HG03039 (cell line): Measurements from ENCODE around the gene VPS37B.

Experiments used
- ATAC-seq: cut with Tn5 transposase; IDR thresholded peaks from one replicate; pipeline ENCODE4 v1.9.1; 2021; ENCODE audit warnings: mild to moderate bottlenecking, moderate library complexity; ENCODE audit not compliant: unreplicated experiment

VPS37B gene

DNA sequence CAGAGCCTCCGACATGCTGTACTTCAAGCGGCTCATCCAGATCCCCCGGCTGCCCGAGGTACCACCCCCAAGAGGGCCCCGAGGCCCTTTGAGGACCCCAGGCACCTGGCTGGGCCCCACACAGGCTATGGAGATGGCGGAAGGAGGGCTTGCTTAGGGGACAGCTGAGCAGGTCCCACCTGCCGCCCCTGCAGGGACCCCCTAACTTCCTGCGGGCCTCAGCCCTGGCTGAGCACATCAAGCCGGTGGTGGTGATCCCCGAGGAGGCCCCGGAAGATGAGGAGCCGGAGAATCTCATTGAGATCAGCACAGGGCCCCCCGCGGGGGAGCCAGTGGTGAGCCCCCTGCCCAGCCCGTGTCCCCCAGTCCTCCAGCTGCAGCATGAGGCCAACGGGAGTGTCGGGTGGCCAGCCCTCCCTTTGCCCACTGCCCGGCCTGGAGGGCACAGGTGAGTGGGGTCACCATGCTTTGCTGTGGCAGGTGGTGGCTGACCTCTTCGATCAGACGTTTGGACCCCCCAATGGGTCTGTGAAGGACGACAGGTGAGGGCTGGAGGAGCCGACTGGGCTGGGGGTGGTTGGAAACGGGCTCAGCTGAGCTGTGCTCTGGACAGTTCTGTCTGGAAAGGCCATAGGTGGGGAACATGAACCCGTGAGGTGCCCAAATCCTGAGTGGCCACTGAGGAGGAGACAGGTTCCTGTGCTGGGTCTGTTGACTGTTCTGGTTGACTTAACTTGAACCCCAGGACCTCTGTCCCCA is 40.7 kb downstream of the VPS37B start:
- no peak for ATAC-seq

DNA sequence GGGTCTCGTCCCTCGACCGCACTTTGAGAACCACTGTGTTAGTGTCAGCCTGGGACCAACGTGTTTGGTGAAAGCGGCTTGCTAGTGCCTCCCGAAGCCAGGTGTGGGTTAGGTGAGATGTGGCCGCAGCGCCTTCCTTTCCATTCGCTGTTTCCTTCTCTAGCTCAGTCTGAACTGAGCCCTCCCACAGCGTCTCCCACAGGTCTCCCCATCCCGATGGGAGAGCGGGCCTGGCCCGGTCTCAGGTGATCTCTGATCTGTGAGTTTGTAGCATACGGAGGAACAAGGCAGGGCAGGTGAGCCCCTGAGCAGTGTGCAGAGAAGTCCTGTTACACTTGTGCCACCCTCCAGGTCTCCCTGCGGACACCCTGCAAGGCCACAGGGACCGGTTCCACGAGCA is 41.4 kb downstream of the VPS37B start:
- no peak for ATAC-seq

DNA sequence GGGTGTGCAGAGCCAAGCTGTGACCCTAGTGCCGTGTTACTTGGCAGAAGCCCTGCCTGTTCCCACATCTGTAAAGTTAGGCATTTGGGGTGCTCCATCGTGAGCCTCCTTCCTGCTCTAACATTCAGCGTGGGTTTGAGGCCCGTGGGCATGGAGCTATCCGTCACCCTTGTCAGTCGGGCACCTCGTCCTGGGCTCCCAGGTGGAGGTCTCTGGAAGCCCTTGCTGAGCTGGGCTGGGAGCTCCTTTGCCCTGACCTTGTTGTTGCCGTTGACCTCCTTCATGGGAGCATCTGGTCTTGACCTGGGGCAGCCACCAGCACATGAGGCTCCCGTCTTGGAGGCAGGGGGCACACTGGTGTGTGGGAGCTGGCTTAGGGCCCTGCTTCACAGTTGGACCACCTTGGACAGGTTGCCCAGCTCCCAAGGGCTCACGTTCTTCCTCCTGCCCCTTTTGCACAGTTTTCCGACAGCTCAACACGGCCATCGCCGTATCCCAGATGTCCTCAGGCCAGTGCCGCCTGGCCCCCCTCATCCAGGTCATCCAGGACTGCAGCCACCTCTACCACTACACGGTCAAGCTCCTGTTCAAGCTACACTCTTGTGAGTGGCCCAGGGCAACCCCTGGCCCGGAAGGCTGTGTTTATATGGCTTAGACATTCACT is 42.2 kb downstream of the VPS37B start:
- ATAC-seq: no peak

DNA sequence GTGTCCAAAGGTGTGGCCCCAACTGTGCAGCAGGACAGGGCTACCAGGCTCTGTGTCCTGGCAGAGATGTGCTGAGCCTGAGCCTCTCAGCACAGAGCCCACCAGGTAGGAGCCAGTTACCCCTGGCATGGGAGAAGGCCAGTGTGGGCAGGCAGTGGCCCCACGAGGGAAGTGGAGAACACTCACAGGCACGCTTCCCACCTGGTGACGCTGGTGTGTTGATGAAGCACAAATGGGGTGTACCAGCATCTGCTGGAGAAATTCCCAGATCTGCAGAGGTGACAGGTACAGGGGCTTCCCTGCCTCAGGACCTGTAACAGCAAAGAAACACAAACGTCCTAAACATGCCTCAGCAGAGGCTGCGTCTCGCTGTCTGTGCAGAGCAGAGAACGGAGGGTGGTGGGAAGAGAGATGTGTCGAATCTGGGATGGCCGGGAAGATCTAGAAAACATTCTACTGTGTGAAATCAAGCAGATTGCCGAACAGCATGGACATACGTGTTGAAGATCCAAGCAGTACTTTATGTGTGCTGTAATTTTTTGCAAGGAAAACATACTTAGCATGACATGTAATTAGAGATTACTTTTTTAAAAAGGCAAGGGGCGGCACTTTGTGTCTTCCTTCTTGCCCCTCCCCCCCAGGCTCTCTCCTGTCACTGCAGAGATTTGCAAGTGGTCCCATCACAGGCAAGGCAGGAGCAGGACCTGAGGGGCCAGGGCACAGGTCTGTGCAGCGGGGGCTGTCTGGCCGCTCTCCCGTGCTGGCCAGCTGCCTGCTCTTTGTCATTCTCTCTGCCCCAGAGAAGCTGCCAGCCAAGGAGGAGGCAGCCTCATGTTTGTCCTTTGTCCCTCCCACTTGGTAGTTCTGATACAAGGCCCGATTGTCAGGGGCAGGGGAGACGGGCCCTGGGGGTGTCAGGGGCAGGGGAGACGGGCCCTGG is 43.3 kb downstream of the VPS37B start:
- ATAC-seq: no peak

DNA sequence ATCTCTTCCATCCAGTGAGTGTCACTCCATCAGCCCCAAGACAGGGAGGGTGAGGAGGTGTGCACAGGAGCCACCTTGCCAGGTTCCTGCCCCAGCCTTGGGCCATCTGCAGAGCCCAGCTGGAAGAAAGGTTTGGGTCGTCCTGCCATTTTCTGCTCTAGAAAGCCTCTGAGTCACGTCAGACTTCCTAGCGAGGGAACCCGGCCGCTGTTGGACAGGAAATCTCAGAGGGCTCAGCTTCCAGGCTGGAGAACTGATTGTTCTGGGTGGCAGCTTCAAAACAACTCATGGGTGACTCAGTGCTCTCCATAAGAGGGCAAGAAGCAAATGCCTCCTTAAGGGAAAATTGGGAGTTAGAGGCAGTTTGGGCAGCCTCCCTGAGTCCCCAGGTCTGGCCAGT is 44.1 kb downstream of the VPS37B start:
- ATAC-seq: no peak

DNA sequence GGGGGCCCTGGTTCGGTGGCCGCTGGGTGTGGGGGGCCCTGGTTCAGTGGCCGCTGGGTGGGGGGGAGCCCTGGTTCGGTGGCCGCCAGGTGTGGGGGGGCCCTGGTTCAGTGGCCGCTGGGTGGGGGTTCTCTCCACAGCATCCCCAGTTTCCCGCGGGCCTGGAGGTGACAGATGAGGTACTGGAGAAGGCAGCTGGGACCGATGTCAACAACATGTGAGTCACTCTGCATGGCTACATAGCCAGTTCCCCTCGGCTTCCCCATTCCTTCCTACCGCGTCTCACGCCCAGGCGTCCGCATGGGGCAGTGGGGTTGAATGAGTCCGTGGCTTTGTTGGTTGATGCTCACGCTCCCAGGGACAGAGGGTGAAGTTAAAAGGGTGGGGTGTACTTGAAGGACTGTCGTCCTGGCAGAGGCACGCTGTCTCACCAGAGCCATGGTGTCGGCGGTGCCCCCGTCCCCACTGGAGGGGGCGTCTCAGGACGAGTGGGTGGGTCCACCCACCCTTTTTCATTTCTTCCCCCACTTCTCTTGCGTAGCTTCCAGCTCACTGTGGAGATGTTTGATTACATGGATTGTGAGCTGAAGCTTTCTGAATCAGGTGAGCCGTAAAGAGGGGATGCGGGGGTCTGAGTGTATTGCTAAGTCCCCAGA is 45.1 kb downstream of the VPS37B start:
- ATAC-seq: no peak

DNA sequence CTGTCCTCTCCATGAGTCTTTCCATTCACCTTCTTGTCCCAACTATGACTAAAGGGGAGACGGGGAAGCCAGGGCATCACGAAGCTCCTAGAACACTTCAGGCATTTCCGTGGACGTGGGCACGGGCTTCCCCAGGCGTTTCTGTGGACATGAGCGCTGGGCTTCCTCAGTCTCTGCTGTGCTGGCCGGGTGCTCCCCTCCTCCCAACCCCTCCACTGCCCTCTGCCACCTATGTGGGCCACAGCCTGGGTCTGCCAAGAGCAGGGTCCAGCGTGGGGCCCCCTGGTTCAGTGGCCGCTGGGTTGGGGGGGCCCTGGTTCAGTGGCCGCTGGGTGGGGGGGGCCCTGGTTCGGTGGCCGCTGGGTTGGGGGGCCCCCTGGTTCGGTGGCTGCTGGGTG is 45.9 kb downstream of the VPS37B start:
- no peak for ATAC-seq

DNA sequence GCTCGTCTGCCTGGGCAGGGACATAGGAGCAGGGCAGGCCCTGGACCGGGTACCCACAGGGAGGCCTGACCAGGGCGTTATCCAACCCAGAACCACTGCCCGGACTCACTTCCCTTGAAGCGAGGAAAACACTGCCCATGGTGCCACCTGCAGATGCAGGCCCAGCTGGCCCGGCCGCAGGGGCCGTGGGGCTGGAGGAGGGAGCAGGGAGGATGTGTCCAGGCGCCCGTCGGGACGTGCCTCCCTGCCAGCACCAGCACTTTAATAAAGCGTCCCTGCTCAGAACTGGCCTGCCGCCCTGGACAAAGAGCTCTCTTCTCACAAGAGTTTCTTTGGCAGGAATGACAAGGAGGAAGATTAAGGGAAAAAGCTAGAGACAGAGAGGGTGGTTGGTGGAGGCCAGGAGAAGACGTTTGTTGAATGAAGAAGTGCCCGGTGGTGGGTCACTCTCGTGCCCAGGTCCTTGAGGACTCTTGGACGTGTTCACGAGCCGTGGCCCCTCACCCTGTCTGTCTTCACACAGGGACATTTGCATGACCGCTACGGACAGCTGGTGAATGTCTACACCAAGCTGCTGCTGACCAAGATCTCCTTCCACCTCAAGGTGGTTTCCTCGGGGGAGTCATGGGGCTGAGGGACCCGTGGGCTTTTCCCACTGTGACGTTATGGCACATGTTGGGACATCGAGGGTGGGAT is 46.4 kb downstream of the VPS37B start:
- no peak for ATAC-seq

DNA sequence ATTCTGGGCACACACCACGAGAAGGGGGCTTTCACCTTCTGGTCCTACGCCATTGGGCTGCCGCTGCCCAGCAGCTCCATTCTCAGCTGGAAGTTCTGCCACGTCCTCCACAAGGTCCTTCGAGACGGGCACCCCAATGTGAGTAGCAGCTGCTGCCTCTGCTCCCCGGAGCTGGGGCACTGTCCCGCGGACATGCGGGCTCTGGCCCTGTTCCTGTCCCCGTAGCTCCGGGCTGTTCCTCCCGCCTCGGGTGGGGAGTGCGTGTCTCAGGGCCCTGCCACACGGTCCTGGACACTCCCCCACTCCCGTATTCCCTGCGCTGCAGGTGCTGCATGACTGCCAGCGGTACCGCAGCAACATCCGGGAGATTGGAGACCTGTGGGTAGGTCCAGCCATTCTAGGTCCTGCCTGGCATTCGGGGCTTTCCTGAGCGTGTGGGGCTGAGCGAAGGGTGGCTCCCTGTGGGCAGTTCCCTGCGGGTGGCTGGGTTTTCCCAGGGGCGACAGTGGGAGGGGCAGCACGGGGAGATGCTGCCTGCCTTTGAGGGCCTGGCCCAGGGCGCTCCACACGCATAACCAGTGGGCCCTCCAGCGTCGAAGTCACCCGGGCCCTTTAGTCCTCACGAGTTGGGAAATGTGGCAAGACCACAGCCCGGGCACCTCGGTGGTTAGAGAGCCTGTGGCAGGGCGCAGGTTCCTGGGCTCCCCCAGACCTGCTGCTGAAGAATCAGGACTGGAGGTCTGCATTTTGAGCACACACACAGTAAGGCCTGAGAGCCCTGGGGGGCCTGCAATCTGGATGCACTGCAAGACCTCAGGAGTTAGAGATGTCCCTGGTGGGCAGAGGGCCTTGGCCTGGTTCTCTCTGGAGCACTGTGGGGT is 47.2 kb downstream of the VPS37B start:
- no peak for ATAC-seq

DNA sequence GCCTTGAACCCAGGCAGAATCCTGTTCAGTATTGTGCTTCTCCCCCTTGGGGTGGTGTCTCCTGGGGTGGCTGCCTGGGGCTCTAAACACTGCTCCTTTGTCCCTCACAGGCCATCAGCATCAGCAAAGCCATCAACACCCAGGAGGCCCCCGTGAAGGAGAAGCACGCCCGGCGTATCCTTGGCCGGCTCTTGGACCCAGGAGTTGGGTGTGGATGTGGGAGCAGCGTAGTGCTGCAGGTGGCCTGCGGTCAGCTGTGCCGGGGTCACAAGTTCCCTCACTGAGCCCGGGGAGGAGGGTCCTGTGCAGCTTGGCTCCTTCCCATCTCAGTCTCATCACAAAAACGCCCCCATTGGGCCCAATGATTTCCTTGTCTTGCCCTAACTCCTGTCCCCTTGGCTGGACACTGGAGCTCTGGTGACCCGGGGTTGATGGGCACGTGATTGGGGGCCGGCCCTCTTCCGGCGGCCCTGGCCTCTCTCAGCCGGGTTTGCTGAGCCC is 48.0 kb downstream of the VPS37B start:
- no peak for ATAC-seq

DNA sequence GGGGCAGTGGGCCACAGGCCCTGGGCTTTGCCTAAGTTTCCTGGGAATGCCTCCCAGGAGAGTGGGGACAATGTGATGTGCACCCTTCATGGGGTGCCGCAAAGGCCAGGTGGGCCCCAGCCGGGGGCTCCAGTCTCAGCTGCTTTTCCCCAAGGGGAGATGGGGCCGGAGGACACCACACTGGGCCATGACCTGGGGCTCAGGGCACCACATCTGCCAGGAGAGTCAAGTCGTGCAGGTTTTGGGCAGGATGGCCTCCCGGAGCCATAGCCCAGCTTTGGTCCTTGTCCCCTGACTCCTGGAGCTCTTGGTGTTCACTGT is 48.4 kb downstream of the VPS37B start:
- no peak for ATAC-seq

DNA sequence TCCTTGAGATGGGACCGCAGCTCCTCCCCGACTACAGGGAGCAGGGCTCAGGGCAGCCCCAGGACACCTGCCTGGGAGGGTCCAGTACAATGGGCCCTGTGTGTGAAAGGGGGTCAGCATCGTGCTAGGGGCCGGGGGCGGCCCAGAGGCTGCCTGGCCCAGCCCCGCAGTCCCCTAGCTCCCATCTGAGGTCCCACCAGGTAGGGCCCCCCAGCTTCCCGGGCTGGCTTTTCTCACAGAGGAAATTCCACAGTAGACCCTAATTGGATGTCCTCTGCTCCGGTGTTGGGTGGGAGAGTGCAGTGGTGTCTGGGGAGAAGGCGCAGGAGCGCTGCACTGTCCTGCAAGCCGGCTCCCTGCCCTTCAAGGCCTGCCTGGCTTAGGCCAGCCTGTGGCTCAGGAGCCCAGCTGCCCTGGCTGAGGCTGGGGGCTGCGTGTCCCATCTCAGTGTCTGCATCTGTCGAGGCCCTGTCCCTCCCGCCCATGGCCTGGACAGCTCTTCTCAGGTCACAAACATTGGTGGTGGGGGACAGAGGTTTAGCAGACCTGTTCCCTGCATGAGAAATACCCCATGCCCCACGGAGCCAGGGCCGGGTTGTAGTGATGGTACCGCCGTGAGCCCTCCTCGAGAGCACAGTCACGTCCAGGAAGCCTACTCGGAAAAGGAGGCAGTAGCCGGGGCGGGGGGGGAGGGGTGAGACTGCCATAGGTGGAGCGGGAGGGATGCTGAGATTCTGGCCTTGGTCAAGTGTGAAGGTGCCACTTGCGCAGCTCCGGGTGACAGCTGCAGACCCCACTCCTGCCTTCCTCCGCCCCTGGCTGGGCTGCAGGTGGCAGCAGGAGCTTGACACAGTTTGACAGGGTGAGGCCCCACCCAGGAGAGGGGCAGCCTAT is 49.1 kb downstream of the VPS37B start:
- no peak for ATAC-seq

DNA sequence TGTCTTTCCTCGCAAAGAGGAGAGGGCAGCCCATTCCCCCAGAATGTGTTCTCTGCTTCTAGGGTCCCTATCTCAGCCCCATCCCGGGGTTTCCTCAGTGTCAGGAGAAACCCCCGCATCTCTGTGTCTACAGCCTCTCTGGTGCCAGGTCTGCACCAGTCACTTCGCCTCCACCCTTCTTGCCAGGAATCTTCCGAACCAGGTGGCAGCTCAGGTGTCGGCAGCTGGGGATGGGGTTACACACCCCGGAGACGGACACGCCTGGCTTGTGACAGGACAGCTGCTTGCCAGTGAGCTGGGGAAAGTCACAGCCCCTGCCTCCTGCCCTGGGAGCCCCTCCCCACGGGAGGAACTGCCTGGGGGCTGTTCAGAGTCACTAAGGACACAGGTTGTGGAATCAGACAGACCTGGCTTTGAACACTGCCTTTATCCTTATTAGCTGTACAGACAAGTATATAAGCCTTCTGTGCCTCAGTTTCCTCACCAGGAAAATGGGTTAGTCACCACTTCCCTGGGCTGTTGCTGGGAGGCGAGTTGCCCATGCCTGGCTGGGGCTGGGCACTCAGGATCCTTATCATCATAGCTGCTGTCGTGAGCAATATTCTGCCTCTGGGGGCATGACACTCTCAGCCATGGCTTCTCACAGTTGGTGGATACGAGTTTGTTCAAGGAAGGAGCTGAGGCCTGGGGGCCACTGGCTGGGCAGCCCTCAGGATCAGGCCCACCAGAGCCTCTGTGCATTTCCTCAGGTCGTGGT is 49.9 kb downstream of the VPS37B start:
- no peak for ATAC-seq

DNA sequence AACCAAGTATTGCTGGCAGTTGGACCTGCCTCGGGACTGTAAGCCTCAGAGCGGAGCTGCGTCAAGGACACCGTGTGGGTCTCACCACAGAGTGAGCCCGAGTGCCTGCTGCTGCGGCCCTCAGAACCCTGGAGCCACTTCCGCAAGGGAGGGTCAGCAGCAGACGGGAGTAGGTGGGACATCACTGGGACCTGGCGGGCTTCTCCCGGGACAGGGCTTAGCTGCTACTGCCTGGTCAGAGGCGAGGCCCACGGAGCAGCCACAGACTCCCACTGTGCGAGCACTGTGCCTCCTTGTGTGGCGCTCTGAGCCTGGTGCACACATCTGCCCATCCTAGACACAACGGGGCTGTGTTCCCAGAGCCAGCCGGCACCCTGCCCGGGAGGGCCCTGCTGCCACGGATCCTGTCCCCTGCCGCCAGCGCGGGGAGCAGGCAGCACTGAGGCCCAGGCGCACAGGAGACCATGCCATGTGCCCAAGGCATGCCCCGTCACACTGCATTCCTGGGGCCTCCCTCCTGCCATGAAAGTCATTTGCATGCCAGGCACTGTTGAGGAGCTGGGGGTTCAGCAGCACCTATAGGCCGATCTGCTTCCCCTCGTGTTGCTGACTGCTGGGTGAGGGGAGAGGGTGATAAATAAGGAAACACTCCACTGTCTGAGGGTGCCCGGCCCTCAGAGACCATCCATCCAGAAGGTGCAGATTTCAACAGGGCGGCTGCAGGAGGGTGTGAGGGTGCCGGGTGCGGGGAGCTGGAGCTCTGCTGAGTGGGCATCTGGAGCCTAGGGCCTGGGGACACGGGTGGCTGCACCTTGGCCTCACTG is 50.7 kb downstream of the VPS37B start:
- no peak for ATAC-seq

DNA sequence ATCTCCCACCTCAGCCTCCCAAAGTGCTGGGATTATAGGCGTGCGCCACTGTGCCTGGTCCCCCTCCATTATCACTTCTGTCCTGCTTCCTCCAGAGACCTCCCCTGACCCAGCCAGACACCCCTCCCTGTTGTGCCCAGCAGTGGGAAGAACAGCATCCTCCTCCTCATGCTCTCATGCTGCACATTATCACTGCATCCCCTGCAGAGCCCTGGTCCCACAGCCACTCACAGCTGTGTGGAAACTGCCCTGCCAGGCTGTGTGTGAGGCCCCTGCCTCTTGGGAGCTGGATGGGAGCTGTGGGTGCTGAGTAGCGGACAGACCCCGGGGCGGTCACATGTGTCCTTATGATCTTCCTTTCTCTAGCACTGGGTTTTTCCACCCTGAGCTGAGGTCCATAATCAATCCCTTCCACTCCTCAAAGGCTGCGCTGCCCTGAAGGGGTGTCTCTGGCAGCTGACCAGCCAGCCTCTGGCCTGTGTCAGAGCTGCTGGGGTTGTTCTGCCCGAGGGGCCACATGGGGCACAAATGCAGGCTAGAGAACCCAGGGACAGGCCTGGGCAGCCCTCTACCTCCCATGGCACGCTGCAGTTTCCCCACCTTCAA is 51.5 kb downstream of the VPS37B start:
- no peak for ATAC-seq

DNA sequence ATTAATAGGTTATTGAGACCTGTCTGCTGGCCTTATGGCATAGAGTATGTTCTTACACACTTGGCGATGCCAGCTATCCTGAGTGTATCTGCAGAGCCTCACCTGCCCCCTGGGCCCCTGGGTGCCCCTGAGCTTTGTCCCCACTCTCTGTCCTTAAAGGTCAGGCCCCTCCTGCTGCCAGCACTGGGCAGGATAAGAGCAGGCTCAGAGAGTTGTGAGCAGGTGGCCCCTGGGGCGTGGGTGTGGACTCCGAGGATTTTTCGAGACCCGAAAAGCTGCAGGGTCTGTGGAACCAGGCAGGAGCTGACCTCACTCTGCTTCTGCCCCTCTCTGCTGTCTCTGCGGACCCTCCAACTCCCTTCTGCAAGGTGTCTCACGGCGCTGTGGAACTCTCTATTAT is 52.5 kb downstream of the VPS37B start:
- no peak for ATAC-seq
